SK-N-SH (cell line): ENCODE data around the gene CDV3. TPM values are rescaled to one million over a fixed set of nuclear protein-coding genes. Genes with fewer than 3 reads are reported as not detected.

Source experiments
- CTCF ChIA-PET: fragments of 300-600, 350-600 bp; formaldehyde crosslinking; extraction: SDS; loops from one replicate; lab custom pipeline; 2021; lab: Yijun Ruan, JAX
- POLR2A ChIA-PET: fragments of 350-600 bp; sonication (Branson Sonifier 250); formaldehyde crosslinking; extraction: SDS; loops from one replicate; lab custom pipeline; 2020; ENCODE audit warnings: antibody characterized with exemption, inconsistent platforms; lab: Yijun Ruan, JAX
- DNase-seq: peaks from one replicate; pipeline ENCODE4 v3.0.0; 2012
- H2AFZ ChIP-seq: fragments of 200-600 bp; sonication (generic); 2 replicates; pipeline ENCODE4 v1.8.1; 2016; ENCODE audit warnings: antibody characterized with exemption, mild to moderate bottlenecking, low read depth
- H3F3A ChIP-seq: fragments of 200-600 bp; sonication (generic); replicated peaks from 2 replicates; pipeline ENCODE3; 2016; ENCODE audit warnings: antibody characterized with exemption, mild to moderate bottlenecking; ENCODE audit not compliant: insufficient read depth
- H3K27ac ChIP-seq, 2 experiments: fragments of 200-500 bp in 1 of 2; fragments of 200-600 bp in 1 of 2; sonication (Bioruptor generic) in 1 of 2; sonication (generic), shearing (Covaris generic) in 1 of 2; 2 replicates each; pipeline versions ENCODE4 v1.5.1 to v1.6.1; 2014 to 2016; ENCODE audit warnings: low read depth in 2 of 2, inconsistent platforms in 1 of 2, low read length in 1 of 2, mild to moderate bottlenecking in 1 of 2, mixed read lengths in 1 of 2
- H3K27me3 ChIP-seq: fragments of 200-600 bp; sonication (generic), shearing (Covaris generic); 2 replicates; pipeline ENCODE4 v1.6.1; 2016; ENCODE audit warnings: mixed run types; ENCODE audit not compliant: insufficient read depth
- H3K36me3 ChIP-seq, 2 experiments: fragments of 200-500 bp in 1 of 2; fragments of 200-600 bp in 1 of 2; sonication (Bioruptor generic) in 1 of 2; sonication (generic) in 1 of 2; replicated peaks in 1 of 2; 2 replicates each; pipeline versions ENCODE3 to v1.5.1; 2014 to 2016; ENCODE audit warnings: low read length in 1 of 2, mild to moderate bottlenecking in 1 of 2; ENCODE audit not compliant: insufficient read depth in 2 of 2, control insufficient read depth in 1 of 2
- H3K4me1 ChIP-seq, 2 experiments: fragments of 200-500 bp in 1 of 2; fragments of 200-600 bp in 1 of 2; sonication (Bioruptor generic) in 1 of 2; sonication (generic), shearing (Covaris generic) in 1 of 2; 2 replicates each; pipeline versions ENCODE4 v1.5.1 to v1.6.1; 2014 to 2016; ENCODE audit warnings: low read depth in 1 of 2, low read length in 1 of 2, mixed run types in 1 of 2; ENCODE audit not compliant: insufficient read depth in 2 of 2, control insufficient read depth in 1 of 2
- H3K4me2 ChIP-seq: fragments of 200-600 bp; sonication (generic), shearing (Covaris generic); 2 replicates; pipeline ENCODE4 v1.6.1; 2017; ENCODE audit warnings: mixed run types
- H3K4me3 ChIP-seq, 2 experiments: fragments of 200-500 bp in 1 of 2; fragments of 200-600 bp in 1 of 2; sonication (Bioruptor generic) in 1 of 2; sonication (generic), shearing (Covaris generic) in 1 of 2; 2 replicates each; pipeline versions ENCODE4 v1.5.1 to v1.8.1; 2014 to 2016; ENCODE audit warnings: low read depth in 2 of 2, inconsistent platforms in 1 of 2, low read length in 1 of 2, mild to moderate bottlenecking in 1 of 2, mixed read lengths in 1 of 2, moderate library complexity in 1 of 2
- H3K79me2 ChIP-seq: fragments of 200-600 bp; sonication (generic); 2 replicates; pipeline ENCODE4 v1.8.1; 2017; ENCODE audit warnings: mild to moderate bottlenecking; ENCODE audit not compliant: insufficient read depth
- H3K9ac ChIP-seq: fragments of 200-600 bp; sonication (generic); 2 replicates; pipeline ENCODE4 v1.6.1; 2017; ENCODE audit warnings: mixed run types
- H3K9me2 ChIP-seq: fragments of 200-600 bp; sonication (generic); 2 replicates; pipeline ENCODE4 v1.6.1; 2017; ENCODE audit warnings: mixed run types
- H3K9me3 ChIP-seq: fragments of 200-600 bp; sonication (generic); 2 replicates; pipeline ENCODE4 v1.6.1; 2017; ENCODE audit warnings: mixed run types, mild to moderate bottlenecking, moderate library complexity
- H4K20me1 ChIP-seq: fragments of 200-600 bp; sonication (generic); 2 replicates; pipeline ENCODE4 v1.6.1; 2017; ENCODE audit warnings: mild to moderate bottlenecking, mixed run types; ENCODE audit not compliant: insufficient read depth
- CHD2 ChIP-seq: fragments of 150-350 bp; IDR thresholded peaks from 2 replicates; pipeline ENCODE4 v1.6.1; 2018; ENCODE audit warnings: low read length; ENCODE audit not compliant: partially characterized antibody
- CTCF ChIP-seq: fragments of 200-600 bp; sonication (generic); IDR thresholded peaks from 2 replicates; pipeline ENCODE4 v1.6.1; 2017; ENCODE audit warnings: antibody characterized with exemption, mild to moderate bottlenecking, moderate library complexity
- EP300 ChIP-seq, 2 experiments: IDR thresholded peaks; 2 replicates each; pipeline versions ENCODE4 v1.4.0 to v1.6.1; 2012; ENCODE audit warnings: borderline replicate concordance in 1 of 2, low read depth in 1 of 2, low read length in 1 of 2
- EZH2phosphoT487 ChIP-seq: fragments of 200-600 bp; sonication (generic); IDR thresholded peaks from 2 replicates; pipeline ENCODE4 v1.6.1; 2017; ENCODE audit warnings: low read depth, mixed run types, mild to moderate bottlenecking, antibody characterized with exemption, moderate library complexity, borderline replicate concordance
- FOSL2 ChIP-seq: IDR thresholded peaks from 2 replicates; pipeline ENCODE4 v1.4.0; 2012; ENCODE audit warnings: low read depth, mild to moderate bottlenecking, moderate library complexity, borderline replicate concordance
- FOXJ3 ChIP-seq: sonication (generic); formaldehyde crosslinking; IDR thresholded peaks from 2 replicates; pipeline ENCODE4 v1.5.1; 2020; ENCODE audit warnings: mild to moderate bottlenecking, missing genetic modification reagents
- GABPA ChIP-seq: IDR thresholded peaks from 2 replicates; pipeline ENCODE4 v1.4.0; 2012; ENCODE audit warnings: low read depth, mild to moderate bottlenecking
- GATA2 ChIP-seq: sonication (generic); formaldehyde crosslinking; IDR thresholded peaks from 2 replicates; pipeline ENCODE4 v1.5.0; 2020; ENCODE audit warnings: mild to moderate bottlenecking, missing genetic modification reagents
- IRF3 ChIP-seq: fragments of 150-350 bp; IDR thresholded peaks from 2 replicates; pipeline ENCODE4 v1.6.1; 2016; ENCODE audit warnings: mild to moderate bottlenecking, low read depth, low read length
- MAX ChIP-seq: IDR thresholded peaks from 2 replicates; pipeline ENCODE4 v1.4.0; 2012; ENCODE audit warnings: low read depth
- MEF2A ChIP-seq: IDR thresholded peaks from 2 replicates; pipeline ENCODE4 v1.4.0; 2012; ENCODE audit warnings: low read depth, borderline replicate concordance
- MXI1 ChIP-seq: IDR thresholded peaks from 2 replicates; pipeline ENCODE4 v1.6.1; 2012; ENCODE audit warnings: mild to moderate bottlenecking, low read depth, low read length, improper control_type of control experiment
- PBX3 ChIP-seq: IDR thresholded peaks from 2 replicates; pipeline ENCODE4; 2012
- RCOR1 ChIP-seq: fragments of 150-350 bp; IDR thresholded peaks from 2 replicates; pipeline ENCODE4 v1.6.1; 2017; ENCODE audit warnings: antibody characterized with exemption, low read length
- RXRA ChIP-seq: IDR thresholded peaks from 2 replicates; pipeline ENCODE4 v1.4.0; 2012; ENCODE audit warnings: low read depth, mild to moderate bottlenecking, borderline replicate concordance
- SIN3A ChIP-seq: IDR thresholded peaks from 2 replicates; pipeline ENCODE4 v1.6.1; 2012; ENCODE audit warnings: low read depth, mild to moderate bottlenecking, low read length, moderate library complexity, borderline replicate concordance
- SMC3 ChIP-seq: IDR thresholded peaks from 2 replicates; pipeline ENCODE4 v1.6.1; 2012; ENCODE audit warnings: low read depth, low read length, improper control_type of control experiment
- TAF1 ChIP-seq: IDR thresholded peaks from 2 replicates; pipeline ENCODE4 v1.6.1; 2012; ENCODE audit warnings: low read depth, mild to moderate bottlenecking, low read length, moderate library complexity, borderline replicate concordance
- TCF12 ChIP-seq: IDR thresholded peaks from 2 replicates; pipeline ENCODE4 v1.4.0; 2012
- ZBTB33 ChIP-seq: IDR thresholded peaks from 2 replicates; pipeline ENCODE4 v1.4.0; 2012; ENCODE audit warnings: low read depth, borderline replicate concordance
- WGBS: methylation state at CpG from one replicate; pipeline ENCODE4 v1.1.6; 2017; ENCODE audit warnings: low lambda C conversion rate; 5-methylcytosine and 5-hydroxymethylcytosine counted together
- polyA plus RNA-seq, 3 experiments: library from polyadenylated mRNA; depleted of rRNA; stranded (reverse); fragments of >200 nt; gene quantifications; 2 replicates each; pipeline ENCODE4 v1.2.3, GENCODE V29; 2012

Gene CDV3
- polyA plus RNA-seq, 1 of the 3 experiments (the other 2 are of a cell fraction) = 35.4 TPM

GRCh38 chr3:133608388-133608787 is 34.9 kb downstream of the CDV3 start:
- Histone ChIP-seq H3K27me3 (no peaks in the 10 kb centered on the region), H3F3A (peaks cover 3% of the 10 kb centered on the region), H4K20me1 (no peaks in the 10 kb centered on the region), H3K36me3 (peaks cover 45 to 69% of the 10 kb centered on the region in 2 experiments), H3K79me2 (peaks cover 3% of the 10 kb centered on the region; the same call in 1 of the 2 replicates), H3K4me1 (no peaks in the 10 kb centered on the region), H3K27ac (no peak overlapping the region), H3K9me3 (no peaks in the 10 kb centered on the region), H3K4me3 (no peak overlapping the region), H2AFZ (no peak overlapping the region), H3K9me2 (no peaks in the 10 kb centered on the region), H3K9ac (no peak overlapping the region), H3K4me2 (no peak overlapping the region)
- WGBS = 67% methylated on average over 2 of the region's 2 CpGs
- TF ChIP-seq PBX3 (no peak), MAX (no peak)
- no peak for DNase-seq
- POLR2A ChIA-PET = no interaction called here
- CTCF ChIA-PET = interaction anchor here (1.0 to 1.7 kb wide), 2 partner anchors 55 to 882 kb away, joined by 3 read pairs; no protein-coding TSS in a partner anchor

- TF ChIP-seq EZH2phosphoT487 (no peak), RXRA (no peak), ZBTB33 (no peak), GATA2 (no peak), FOXJ3 (CRISPR knock-in tag) (no peak), GABPA (no peak), TAF1 (no peak), SIN3A (no peak), MEF2A (no peak), FOSL2 (no peak), SMC3 (no peak), TCF12 (no peak), RCOR1 (no peak), CHD2 (no peak), IRF3 (no peak), EP300 (IDR thresholded peaks at IDR 0.05; ENCODE audit: borderline replicate concordance in 1 of 2, low read depth in 1 of 2, low read length in 1 of 2) (no peak), MXI1 (no peak), CTCF (no peak)
Measured at GRCh38 chr3:133610031-133610430, 36.5 kb downstream of the CDV3 start.

More at GRCh38 chr3:133610031-133610430, 36.5 kb downstream of the CDV3 start:
- Histone ChIP-seq H3K9me3 (no peaks in the 10 kb centered on the region), H3F3A (peaks cover 3% of the 10 kb centered on the region), H3K9me2 (no peaks in the 10 kb centered on the region), H3K4me2 (no peak overlapping the region), H2AFZ (no peak overlapping the region), H4K20me1 (no peaks in the 10 kb centered on the region), H3K4me3 (no peak overlapping the region), H3K9ac (no peak overlapping the region), H3K27me3 (no peaks in the 10 kb centered on the region), H3K4me1 (no peaks in the 10 kb centered on the region), H3K79me2 (0 out of 2 replicates have a peak, but pooled peaks cover under 1% of the 10 kb centered on the region), H3K27ac (peak overlapping the region in 1 of 2 experiments; percentile 5; a peak in 1 of 4 replicates), H3K36me3 (peaks cover 52 to 65% of the 10 kb centered on the region in 2 experiments)
- DNase-seq = no peak
- ChIA-PET POLR2A (no interaction called here), CTCF (interaction anchor here (1.1 kb wide), 1 partner anchor 10 kb away, joined by 3 read pairs; no protein-coding TSS in a partner anchor)
